Fibroblast of pulmonary artery (primary cell): ENCODE results near the gene AKR1B1.
"Not testable (repeated sequence)": the region's sequence is repeated elsewhere in the genome, so short reads cannot be mapped to it uniquely, and the experiment has no call there.

Experiments used
- DNase-seq: peaks from one replicate; pipeline ENCODE4 v3.0.0-alpha.2; 2010; ENCODE audit warnings: low read depth
- H3K4me3 ChIP-seq: replicated peaks from 2 replicates; pipeline ENCODE4 v1.5.1; 2011; ENCODE audit warnings: low read depth, mild to moderate bottlenecking, control low read depth, low read length, moderate library complexity
- TF ChIP-seq, protein P1 (sequence below): IDR thresholded peaks from 2 replicates; pipeline ENCODE4 v1.5.1; 2011; ENCODE audit warnings: mild to moderate bottlenecking, control low read depth, low read length, inconsistent platforms; ENCODE audit errors: missing control alignments

AKR1B1 gene

DNA sequence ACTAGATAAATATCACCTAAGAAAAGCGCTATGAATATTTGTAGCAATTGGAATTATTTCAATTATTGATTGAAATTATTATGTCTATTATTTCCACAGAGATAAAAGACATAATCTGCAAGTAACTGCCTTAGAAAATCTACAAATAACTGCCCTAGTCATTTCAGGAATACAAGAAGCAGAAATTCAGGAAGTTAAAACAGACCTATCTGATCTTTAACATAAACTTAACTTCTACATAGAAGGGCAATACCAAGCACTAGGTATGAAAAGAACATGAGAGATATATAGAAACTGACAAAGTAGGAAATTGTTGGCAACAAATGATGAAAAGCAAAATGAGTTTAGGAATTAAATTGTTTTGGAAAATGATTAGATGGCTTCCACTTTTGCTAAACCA lies 36.6 kb upstream of the AKR1B1 start:
- TF ChIP-seq, protein P1, sequence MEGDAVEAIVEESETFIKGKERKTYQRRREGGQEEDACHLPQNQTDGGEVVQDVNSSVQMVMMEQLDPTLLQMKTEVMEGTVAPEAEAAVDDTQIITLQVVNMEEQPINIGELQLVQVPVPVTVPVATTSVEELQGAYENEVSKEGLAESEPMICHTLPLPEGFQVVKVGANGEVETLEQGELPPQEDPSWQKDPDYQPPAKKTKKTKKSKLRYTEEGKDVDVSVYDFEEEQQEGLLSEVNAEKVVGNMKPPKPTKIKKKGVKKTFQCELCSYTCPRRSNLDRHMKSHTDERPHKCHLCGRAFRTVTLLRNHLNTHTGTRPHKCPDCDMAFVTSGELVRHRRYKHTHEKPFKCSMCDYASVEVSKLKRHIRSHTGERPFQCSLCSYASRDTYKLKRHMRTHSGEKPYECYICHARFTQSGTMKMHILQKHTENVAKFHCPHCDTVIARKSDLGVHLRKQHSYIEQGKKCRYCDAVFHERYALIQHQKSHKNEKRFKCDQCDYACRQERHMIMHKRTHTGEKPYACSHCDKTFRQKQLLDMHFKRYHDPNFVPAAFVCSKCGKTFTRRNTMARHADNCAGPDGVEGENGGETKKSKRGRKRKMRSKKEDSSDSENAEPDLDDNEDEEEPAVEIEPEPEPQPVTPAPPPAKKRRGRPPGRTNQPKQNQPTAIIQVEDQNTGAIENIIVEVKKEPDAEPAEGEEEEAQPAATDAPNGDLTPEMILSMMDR, result no peak
- DNase-seq, result no peak
- no peak overlapping the region for H3K4me3 ChIP-seq

DNA sequence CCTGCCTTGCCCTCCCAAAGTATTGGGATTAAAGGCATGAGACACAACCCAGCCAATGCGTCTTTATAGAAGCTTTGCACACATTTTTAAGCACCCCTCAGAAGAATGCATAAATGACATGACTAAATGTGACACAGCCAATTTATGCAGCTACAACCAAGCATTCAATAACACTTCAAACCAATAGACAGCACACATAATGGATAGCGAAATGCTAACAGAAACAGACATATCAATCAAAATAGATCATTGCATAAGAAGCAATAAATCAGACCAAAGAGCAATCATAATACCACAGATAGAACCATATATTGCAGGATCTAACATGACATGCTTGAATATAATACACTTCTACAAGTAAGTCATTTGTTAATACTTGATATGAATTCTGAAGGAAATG lies 34.2 kb upstream of the AKR1B1 start:
- TF ChIP-seq, protein P1, result no peak
- DNase-seq, result no peak
- H3K4me3 ChIP-seq, result no peak overlapping the region

DNA sequence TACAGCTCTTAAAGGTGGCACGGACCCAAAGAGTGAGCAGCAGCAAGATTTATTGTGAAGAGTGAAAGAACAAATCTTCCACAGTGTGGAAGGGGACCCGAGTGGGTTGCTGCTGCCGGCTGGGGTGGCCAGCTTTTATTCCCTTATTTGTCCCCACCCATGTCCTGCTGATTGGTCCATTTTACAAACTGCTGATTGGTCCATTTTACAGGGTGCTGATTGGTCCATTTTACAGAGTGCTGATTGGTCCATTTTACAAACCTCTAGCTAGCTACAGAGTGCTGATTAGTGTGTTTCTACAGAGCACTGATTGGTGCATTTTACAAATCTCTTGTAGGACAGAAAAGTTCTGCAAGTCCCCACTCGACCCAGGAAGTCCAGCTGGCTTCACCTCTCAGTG lies 28.8 kb upstream of the AKR1B1 start:
- not testable (repeated sequence) for DNase-seq, H3K4me3 ChIP-seq

DNA sequence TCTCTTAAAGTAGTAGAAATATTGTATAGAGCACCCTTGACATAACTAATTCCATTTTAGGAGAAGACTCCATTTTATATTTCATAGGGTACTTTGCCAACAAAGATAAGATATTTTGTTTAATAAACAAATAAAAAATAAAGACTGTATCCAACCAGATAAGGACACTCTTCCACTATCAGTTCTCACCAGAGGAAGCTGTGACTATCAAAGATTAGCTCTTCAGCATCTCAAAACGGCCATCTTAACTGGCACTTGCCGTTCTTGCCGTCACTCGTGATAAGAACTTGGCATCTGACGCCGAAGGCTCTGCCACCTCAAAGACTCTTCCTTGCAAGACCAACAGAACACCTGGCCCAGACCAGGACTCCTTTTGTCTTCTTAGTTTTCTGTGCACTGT lies 26.3 kb upstream of the AKR1B1 start:
- TF ChIP-seq, protein P1, result no peak
- no peak overlapping the region for H3K4me3 ChIP-seq
- no peak for DNase-seq

DNA sequence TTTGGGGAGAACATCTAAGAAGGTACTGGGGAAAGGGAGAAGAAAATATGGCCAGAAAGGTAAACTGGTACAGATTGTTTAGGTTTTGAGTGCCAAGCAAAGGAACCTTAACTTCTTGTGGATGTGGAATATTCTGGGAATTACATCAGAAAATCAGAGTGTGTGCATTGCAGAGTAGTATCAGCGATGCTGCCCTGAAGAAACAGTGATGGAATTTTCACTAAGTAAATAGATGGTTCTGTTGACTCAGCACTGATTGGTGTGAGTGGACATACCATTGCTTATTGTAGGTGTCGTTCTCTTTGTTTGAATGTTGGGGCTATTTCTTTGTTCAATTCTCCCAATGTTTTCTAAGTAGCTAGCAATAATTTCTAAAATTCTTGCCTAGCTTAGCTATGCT lies 24.4 kb upstream of the AKR1B1 start:
- TF ChIP-seq, protein P1, result no peak
- no peak overlapping the region for H3K4me3 ChIP-seq
- no peak for DNase-seq

DNA sequence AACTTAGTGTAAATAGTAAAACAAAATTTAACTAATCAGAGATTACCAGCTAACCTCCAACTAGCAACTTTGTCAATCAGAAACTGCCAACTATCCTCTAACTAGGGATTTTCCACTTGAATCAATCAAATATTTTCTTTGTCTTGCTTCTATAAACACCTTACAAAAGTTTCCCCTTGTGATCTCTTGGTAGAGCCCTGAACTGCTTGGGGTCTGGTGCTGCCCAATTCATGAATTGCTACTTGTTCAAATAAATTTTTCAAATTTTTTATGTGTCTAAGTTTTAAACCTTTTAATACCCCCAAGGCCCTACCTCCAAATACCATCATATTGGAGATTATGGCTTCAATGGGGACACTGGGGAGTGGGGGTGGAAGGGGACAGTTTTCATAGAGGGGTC lies 24.0 kb upstream of the AKR1B1 start:
- no peak for DNase-seq
- H3K4me3 ChIP-seq, result no peak overlapping the region
- TF ChIP-seq, protein P1, result no peak

DNA sequence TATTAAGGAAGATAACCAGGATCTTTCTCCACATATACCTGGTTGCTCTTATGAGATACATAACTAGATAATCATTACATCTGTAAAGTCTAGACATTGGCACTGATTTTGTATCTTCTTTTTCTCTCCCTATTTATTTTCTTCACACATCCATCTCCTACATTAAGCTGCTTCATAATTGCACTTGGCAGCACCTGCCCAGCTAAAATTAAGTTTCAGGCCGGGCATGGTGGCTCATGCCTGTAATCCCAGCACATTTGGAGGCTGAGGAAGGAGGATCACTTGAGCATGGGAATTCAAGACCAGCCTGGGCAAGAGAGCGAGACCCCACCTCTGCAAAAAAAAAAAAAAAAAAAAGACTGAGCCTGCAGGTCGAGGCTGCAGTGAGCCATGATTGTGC lies 22.3 kb upstream of the AKR1B1 start:
- TF ChIP-seq, protein P1, result no peak
- no peak for DNase-seq
- H3K4me3 ChIP-seq, result no peak overlapping the region

DNA sequence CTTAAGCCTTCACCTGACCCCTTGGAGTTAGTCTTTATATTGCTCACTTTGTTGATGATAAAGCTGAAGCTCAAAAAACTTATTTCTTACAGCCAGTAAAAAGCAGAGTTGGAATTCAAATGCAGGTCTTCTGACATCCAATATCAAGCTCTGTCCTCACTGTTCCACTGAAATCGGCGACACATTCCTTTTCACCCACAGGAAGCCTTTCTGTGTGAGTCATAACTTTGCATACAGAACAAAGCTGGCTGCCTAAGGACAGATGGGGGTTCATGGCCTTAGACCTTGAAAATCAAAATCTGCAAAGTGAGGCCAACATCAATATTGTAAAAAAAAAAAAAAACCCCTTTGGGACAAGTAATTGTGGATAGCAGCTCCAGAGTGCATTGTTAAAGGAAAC lies 21.8 kb upstream of the AKR1B1 start:
- H3K4me3 ChIP-seq, result no peak overlapping the region
- TF ChIP-seq, protein P1, result no peak
- peak; percentile 54 for DNase-seq
